Mucosa of gallbladder (tissue), 1 donor: ENCODE measurements around the gene YIPF1. TPM values are rescaled to one million over a fixed set of nuclear protein-coding genes. Genes with fewer than 3 reads are reported as not detected.
A peak's percentile ranks its signal among the peaks of the same experiment; 100 is the strongest.
"Not testable (repeated sequence)": the region's sequence is repeated elsewhere in the genome, so short reads cannot be mapped to it uniquely, and the experiment has no call there.

Source experiments
- DNase-seq: peaks from one replicate; pipeline ENCODE4 v3.0.0-alpha.2; 2020; ENCODE audit warnings: low spot score
- total RNA-seq: library from RNA; stranded (reverse); gene quantifications from one replicate; pipeline ENCODE4 v1.2.1, GENCODE V29; 2021
- donor health status: DM: no; HTN: no; CAD: no.

YIPF1 gene
- total RNA-seq, 1 donor from 2014 or later, result 37.1 TPM

DNA sequence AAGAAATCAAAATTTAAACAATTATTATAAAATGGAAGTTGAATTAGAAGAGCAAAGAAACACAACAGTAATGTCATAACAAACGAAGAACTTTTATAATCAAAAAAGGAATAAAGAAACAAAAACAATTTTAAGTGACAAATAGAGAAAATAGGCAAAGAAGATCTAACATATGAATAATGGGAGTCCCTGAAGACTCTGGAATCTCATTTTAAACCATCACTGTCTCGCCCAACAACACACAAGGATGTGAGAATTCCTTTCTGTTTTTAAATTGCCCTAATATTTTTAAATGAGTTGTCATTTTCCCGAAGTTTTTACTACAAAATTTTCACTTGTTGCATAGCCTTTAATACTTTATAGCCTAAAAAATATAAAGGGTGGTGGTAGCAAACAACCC, 47.2 kb downstream of the YIPF1 start:
- DNase-seq, result no peak

DNA sequence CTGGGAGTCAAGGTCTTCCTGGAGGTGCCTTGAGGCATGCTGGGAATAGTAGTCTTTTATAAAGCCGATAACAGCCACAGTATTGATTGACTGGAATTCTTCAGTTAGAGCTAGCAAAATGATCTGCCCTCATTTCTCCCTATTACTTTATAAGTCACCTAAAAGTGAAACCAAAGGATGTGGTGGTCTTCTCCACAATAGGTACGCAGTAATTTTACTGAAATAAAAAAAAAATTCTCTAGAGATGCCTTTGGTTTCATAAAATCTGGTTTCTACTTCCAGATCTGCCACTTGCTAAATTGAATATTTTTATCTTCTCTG, 51.0 kb downstream of the YIPF1 start:
- no peak for DNase-seq

DNA sequence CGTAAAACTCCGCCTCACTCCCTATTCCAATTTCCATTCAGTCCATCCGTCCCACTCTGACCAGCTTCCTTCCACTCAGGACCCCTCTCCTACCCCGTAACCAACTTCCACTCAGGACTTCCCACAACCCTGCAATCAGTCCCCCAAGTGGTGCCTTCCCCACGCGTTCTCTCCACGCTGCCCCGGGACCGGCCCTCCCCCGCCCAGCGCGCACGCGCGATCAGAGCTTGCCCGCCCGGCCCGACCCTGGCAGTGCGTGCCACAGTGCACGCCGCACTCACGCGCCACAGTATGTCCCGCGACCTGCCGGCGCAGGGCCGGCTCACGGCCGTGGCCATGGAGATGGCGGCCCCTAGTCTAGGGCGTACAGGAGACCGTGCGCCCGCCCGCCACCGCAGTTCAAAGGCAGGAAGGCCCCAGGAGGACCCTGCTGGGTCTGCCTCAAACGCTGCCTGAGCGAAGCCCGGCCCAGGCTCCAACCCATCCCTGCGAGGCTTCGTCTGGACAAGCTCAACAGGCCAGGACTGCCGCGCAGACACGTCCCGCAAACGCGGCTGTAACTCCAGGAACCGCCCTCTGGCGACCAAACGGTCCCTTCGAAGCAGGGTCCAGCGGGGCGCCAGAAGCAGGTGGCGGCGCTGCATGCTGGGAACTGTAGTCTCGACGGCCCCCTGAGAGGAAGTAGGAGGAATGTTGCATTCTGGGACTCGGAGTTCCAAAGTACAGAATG, 51.5 kb downstream of the YIPF1 start, which contains the start of gene NDC1:
Gene NDC1 (minus strand): TSS at position 373 of the 730 bp plus-strand sequence. CDS start 35 bp downstream, at position 338.
- peak; percentile 95 for DNase-seq

DNA sequence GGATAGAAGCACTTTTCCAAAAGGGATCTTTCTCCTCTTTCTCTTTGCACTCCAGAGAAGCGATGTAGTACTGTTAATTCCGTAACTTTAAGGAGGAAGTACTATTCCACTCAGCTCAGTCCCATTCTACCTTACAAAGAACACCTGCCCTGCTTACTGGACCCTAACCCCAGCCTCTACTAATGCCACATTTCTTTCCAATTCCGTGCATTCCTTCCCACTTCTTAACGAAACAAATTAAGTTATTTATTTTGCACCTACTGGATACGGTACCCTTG, 52.0 kb downstream of the YIPF1 start:
- no peak for DNase-seq

DNA sequence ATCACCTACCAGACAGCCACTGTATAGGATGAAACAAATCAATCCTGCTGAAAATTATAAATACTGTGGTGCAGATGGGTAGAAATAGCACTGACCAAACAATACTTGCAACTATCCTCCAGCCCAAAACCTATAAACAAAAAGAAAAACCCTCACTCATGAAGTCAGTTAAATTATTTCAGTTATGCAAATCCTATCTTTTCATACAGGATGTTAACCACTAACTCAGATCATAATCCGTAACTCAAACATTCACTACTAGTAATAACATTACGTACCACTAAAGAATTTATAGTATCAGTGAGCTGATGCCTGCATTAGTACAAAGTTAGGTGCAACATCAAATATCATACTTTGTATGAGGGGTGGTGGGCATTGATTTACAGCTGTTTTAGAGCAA, 54.1 kb downstream of the YIPF1 start:
- no peak for DNase-seq

DNA sequence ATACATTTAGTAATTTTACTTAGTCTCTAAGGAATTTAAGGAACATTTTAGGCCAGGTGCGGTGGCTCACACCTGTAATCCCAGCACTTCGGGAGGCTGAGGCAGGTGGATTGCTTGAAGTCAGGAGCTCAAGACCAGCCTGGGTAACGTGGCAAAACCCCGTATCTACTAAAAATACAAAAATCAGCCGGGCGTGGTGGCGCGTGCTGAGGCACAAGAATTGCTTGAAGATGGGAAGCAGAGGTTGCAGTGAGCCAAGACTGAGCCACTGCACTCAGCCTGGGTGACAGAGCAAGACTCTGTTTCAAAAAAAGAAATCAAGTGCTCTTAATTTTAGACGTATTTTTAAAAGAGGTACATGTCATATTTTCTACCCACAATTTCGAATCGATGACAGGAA, 54.8 kb downstream of the YIPF1 start:
- no peak for DNase-seq

DNA sequence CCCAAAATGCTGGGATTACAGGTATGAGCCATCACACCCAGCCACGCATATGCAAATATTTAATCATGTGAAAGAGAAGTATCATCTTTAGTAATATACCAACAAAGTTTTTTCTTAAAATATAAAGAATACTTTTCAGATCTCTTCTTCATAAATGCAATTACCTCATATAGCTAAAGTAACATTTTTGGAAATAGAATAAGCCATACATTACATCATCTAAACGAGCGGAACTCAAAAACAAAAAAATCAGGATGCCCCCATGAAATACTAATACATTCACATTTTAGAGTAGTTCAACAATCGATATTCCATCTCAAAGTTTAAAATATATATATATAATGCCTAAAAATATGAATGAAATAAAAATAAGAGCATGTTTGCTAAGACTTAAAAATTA, 56.2 kb downstream of the YIPF1 start:
- DNase-seq, result no peak

DNA sequence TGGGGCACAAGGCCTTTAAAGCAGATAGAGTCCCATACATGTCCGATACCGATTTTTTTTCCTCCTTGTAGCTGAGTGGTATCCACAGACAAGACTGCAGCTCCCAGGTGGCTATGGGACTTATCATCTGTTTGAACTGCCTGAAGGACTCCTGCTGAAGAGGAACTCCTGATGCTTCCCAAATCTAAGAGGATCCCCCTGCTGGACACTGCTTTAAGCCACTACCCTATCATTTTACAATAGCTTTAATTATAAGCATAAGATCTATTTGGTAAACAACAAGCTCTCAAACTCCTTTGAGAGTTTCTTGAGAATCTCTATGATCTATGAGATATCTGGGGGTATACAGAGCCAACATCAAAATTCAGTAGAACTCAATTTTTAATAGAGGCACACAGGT, 63.2 kb downstream of the YIPF1 start:
- DNase-seq, result no peak

DNA sequence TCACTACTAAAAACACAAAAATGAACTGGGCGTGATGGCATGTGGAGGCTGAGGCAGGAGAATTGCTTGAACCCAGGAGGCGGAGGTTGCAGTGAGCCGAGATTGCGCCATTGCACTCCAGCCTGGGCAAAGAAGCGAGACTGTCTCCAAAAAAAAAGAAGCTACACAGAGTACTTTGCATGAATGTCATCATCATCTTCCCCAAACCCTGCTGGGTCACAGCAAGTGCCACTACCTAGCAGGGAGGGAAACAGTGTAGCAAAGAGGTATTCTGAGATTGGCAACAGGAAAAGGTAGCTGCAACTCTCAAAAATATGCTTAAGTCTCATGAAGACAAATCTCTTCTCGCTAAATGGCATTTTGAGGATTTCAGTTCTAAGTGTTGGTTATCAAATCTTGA, 64.3 kb downstream of the YIPF1 start:
- DNase-seq, result no peak

DNA sequence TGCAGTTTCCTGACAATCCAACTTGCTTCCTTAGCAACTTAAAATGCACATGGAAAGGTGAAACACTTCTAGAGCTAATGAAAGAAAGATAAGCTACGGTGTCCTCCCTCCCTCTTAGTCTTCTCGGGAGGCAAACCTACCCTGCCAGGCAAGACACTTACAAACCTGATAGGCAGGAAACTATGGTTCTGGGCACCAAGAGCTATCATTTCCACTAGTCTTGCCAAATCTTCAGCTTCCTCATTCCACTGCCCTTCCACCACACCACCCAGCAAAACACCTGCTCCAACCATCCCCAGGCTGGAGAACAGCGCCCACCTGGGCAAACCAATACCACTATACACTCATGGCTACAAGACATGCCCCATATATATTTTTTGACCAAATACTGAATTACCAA, 66.7 kb downstream of the YIPF1 start:
- DNase-seq, result no peak

DNA sequence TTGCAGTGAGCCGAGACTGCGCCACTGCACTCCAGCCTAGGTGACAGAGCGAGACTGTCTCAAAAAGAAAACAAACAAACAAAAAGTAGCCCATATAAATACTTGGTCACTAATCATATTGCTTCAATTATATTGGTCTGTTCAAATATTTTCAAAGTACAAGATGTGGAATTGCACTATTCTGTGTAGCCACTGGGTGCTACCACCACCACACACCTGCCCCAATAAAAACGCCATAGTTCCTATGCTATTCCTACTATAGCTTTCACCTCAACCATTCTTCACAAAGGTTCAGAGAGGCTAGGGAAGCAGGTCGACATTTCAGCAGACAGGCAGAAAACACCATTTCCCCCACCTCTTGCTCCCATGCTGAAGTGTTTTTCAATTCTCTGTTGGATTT, 68.2 kb downstream of the YIPF1 start:
- no peak for DNase-seq

DNA sequence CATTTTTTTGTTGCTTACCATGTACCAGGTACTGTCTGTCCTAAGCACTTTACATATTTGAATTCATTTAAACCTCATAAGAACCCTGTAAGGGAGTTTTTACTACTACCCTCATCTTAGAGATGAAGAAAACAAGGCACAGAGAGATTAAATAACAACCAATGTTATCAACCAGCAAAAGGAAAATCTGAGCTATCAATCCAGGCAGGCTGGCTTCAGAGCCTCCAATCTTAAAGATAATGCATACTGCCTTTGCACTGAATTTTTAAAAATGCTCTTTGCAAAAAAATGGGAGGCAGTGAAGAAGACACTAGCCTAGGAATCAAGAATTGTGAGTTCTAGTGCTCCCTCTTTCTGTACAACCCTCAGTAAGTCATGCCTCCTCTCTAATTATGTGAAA, 70.2 kb downstream of the YIPF1 start:
- DNase-seq, result no peak

DNA sequence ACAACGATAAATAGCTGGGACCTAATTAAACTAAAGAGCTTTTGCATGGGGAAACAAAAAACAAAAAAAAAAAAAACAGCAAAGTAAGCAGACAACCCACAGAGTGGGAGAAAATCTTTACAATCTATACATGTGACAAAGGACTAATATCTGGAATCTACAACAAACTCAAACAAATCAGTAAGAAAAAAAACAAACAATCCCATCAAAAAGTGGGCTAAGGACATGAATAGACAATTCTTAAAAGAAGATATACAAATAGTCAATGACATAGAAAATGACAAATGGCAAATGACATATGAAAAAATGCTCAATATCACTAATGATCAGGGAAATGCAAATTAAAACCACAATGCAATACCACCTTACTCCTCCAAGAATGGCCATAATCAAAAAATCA, 73.0 kb downstream of the YIPF1 start:
- DNase-seq, result not testable (repeated sequence)

DNA sequence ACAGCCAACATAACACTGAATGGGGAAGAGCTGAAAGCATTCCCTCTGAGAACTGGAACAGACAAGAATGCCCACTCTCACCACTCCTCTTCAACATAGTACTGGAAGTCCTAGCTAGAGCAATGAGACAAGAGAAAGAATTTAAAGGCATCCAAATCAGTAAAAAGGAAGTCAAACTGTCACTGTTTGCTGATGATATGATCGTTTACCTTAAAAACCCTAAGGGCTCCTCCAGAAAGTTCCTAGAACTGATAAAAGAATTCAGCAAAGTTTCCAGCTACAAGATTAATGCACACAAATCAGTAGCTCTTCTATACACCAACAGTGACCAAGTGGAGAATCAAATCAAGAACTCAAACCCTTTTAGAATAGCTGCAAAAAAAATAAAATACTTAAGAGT, 74.1 kb downstream of the YIPF1 start:
- not testable (repeated sequence) for DNase-seq

DNA sequence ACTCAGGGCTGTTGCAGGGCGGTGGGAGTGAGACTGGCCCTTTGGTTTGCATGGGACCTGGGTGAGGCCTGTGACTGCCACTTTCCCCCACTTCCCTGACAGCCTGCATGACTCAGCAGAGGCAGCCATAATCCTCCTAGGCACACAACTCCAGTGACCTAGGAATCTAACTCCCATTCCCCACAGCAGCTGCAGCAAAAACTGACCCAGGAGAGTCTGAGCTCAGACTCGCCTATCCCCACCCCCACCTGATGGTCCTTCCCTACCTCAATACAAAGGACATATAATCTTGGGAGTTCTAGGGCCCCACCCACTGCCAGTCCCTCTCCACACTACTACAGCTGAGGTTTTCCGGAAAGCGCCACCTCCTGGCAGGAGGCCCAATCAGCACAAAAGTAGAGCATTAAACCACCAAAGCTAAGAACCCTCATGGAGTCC, 78.2 kb downstream of the YIPF1 start:
- DNase-seq, result no peak

DNA sequence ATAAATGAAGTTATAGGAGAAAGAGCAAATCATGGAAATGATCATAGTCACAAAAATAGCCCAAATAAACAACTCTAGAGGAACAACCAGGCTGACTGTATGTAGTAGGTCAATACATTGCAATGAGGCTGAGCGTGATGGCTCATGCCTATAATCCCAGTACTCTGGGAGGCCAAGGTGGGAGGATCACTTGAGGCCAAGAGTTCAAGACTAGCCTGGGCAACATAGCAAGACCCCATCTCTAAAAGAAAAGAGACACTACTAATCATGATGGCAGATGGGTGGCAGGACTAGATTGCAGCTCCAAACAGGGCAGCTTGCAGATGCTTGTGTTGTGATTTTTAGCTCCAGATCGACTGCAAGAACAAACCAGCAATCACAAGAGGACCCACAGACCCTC, 79.1 kb downstream of the YIPF1 start:
- no peak for DNase-seq

DNA sequence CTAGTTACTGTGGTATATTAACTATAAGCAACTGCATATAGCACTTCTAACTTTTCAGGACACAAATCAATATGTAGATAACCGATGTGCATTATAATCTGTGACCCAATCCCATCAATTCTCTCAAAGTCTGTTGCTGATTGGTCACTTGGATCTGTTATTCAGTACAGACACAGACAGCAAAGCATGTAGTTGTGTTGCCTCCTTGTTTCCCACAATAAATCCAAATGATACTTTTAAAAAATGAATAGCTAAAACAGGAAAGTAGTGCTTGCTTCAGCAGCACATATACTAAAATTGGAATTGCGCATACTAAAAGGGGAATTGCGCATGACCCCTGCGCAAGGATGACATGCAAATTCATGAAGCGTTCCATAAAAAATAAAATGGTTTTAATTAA, 79.6 kb downstream of the YIPF1 start:
- no peak for DNase-seq

DNA sequence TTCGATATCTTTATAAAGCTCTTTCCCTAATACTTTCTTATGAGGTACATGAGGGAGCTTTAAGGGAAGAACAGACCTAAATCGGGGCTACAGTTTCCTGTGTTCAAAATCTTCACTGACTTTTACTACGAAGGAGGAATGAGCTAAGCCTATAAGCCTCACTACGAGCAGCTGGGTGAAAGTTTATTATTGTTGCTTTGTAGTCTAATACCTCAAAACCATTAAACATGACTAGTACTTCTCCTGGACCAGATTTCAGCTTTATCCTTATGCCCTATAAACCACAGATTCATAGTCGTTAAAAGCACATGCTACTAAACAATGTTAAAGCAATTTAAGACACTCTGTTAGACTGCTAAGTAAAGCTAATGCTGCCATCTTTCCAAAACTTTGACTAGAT, 81.7 kb downstream of the YIPF1 start:
- no peak for DNase-seq

DNA sequence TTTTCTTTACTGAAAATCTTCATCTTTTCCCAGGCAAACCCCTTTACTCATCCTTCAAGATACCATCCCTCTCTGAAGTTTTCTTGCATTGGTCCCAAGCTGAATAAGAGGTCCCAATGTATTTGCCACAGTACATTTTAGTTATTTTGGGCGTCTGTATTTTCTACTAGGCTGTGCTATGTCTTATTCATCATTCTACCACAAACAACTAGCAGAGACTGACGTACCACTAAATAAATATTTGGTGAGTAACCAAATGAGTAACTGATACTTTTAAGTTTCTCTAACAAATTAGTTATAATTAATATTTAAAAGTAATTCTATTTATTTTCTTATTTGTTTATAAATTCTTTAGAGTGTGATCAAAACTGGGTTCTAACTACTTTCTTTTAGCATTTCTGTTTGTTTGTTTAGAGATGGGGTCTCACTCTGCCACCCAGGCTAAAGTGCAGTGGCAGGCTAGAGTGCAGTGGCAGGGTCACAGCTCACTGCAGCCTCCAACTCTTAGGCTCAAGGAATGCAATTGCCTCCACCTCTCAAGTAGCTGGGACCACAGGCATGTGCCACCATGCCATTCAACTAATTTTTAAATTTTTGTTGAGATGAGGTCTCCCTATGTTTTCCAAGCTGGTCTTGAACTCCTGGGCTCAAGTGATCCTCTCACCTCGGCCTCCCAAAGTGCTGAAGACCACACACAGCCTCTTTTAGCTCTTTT, 84.6 kb downstream of the YIPF1 start:
- no peak for DNase-seq

DNA sequence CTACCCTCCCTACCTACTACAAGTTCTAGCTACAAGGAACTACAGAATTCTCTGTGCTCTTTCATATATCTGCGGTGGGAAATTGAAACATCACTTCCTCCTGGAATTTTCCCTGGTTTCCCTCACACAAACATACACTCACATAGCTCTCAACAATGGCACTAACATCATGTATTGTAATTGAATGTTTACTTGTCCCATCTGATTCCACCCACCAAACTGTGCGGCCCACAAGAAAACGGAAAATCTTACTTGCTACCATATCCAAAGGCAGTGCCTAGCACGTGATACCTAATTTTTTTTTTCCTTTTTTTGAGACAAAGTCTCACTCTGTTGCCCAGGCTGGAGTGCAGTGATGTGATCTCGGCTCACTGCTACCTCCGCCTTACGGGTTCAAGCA, 85.4 kb downstream of the YIPF1 start:
- DNase-seq, result no peak
